H9 (cell line): ENCODE measurements around the gene VPS35L. TPM values are rescaled to one million over a fixed set of nuclear protein-coding genes. Genes with fewer than 3 reads are reported as not detected.

Experiments used
- DNase-seq: peaks from one replicate; pipeline ENCODE4 v3.0.0-alpha.2; 2017
- H2AFZ ChIP-seq: one replicate; pipeline ENCODE4 v1.6.1; 2013; ENCODE audit warnings: mild to moderate bottlenecking, low read length, control low read depth, moderate library complexity
- H2AK5ac ChIP-seq: 2 replicates; pipeline ENCODE4 v1.6.1; 2013; ENCODE audit warnings: low read length, control low read depth, mixed read lengths; ENCODE audit not compliant: insufficient read length
- H2BK120ac ChIP-seq: one replicate; pipeline ENCODE4 v1.6.1; 2013; ENCODE audit warnings: low read depth, mild to moderate bottlenecking, low read length, control low read depth, inconsistent platforms; ENCODE audit not compliant: poor library complexity, severe bottlenecking
- H2BK12ac ChIP-seq: 2 replicates; pipeline ENCODE4 v1.6.1; 2013; ENCODE audit warnings: low read length, control low read depth, mixed read lengths, low read depth; ENCODE audit not compliant: insufficient read length
- H2BK15ac ChIP-seq: 2 replicates; pipeline ENCODE4 v1.6.1; 2013; ENCODE audit warnings: low read depth, low read length, control low read depth
- H2BK20ac ChIP-seq: one replicate; pipeline ENCODE4 v1.6.1; 2013; ENCODE audit warnings: low read depth, mild to moderate bottlenecking, low read length, control low read depth, inconsistent platforms; ENCODE audit not compliant: poor library complexity, severe bottlenecking
- H2BK5ac ChIP-seq: 2 replicates; pipeline ENCODE4 v1.6.1; 2013; ENCODE audit warnings: low read length, control low read depth, mixed read lengths; ENCODE audit not compliant: insufficient read length
- H3K14ac ChIP-seq: 2 replicates; pipeline ENCODE4 v1.6.1; 2013; ENCODE audit warnings: low read length, control low read depth; ENCODE audit not compliant: insufficient read depth
- H3K18ac ChIP-seq: 2 replicates; pipeline ENCODE4 v1.6.1; 2013; ENCODE audit warnings: low read depth, mild to moderate bottlenecking, mixed read lengths, low read length, control low read depth; ENCODE audit not compliant: insufficient read length
- H3K23ac ChIP-seq: 2 replicates; pipeline ENCODE4 v1.6.1; 2013; ENCODE audit warnings: low read length, control low read depth, mixed read lengths, low read depth; ENCODE audit not compliant: insufficient read length
- H3K23me2 ChIP-seq: 2 replicates; pipeline ENCODE4 v1.6.1; 2013; ENCODE audit warnings: low read depth, mild to moderate bottlenecking, mixed read lengths, low read length, control low read depth; ENCODE audit not compliant: insufficient read length, poor library complexity, severe bottlenecking
- H3K27ac ChIP-seq: 2 replicates; pipeline ENCODE4 v1.5.1; 2013; ENCODE audit warnings: low read length, control low read depth, mixed read lengths, low read depth; ENCODE audit not compliant: insufficient read length
- H3K27me3 ChIP-seq: 2 replicates; pipeline ENCODE4 v1.6.1; 2013; ENCODE audit warnings: low read length, control low read depth, inconsistent platforms; ENCODE audit not compliant: insufficient read depth
- H3K4ac ChIP-seq: 2 replicates; pipeline ENCODE4 v1.6.1; 2013; ENCODE audit warnings: low read depth, mild to moderate bottlenecking, control low read depth, inconsistent platforms, low read length, moderate library complexity
- H3K4me1 ChIP-seq: 2 replicates; pipeline ENCODE4 v1.6.1; 2013; ENCODE audit warnings: low read length, control low read depth, inconsistent platforms; ENCODE audit not compliant: insufficient read depth
- H3K4me2 ChIP-seq: 2 replicates; pipeline ENCODE4 v1.6.1; 2013; ENCODE audit warnings: low read length, control low read depth, mixed read lengths; ENCODE audit not compliant: insufficient read length, insufficient read depth
- H3K56ac ChIP-seq: 2 replicates; pipeline ENCODE4 v1.6.1; 2013; ENCODE audit warnings: low read depth, mild to moderate bottlenecking, mixed read lengths, low read length, control low read depth; ENCODE audit not compliant: insufficient read length
- H3K79me1 ChIP-seq: 2 replicates; pipeline ENCODE4 v1.6.1; 2013; ENCODE audit warnings: low read depth, mild to moderate bottlenecking, moderate library complexity, low read length, control low read depth, inconsistent platforms; ENCODE audit not compliant: insufficient read depth, poor library complexity, severe bottlenecking
- H3K79me2 ChIP-seq: 2 replicates; pipeline ENCODE4 v1.6.1; 2013; ENCODE audit warnings: low read length, control low read depth, inconsistent platforms; ENCODE audit not compliant: insufficient read depth
- H3K9ac ChIP-seq: 2 replicates; pipeline ENCODE4 v1.6.1; 2013; ENCODE audit warnings: low read length, control low read depth, mixed read lengths; ENCODE audit not compliant: insufficient read length; ENCODE audit errors: extremely low read depth
- H3K9me3 ChIP-seq: one replicate; pipeline ENCODE4 v1.6.1; 2013; ENCODE audit warnings: low read depth, low read length, inconsistent platforms; ENCODE audit not compliant: control insufficient read depth
- H3T11ph ChIP-seq: one replicate; pipeline ENCODE4 v1.6.1; 2013; ENCODE audit warnings: mild to moderate bottlenecking, low read length, control low read depth, inconsistent platforms
- H4K20me1 ChIP-seq: one replicate; pipeline ENCODE4 v1.6.1; 2013; ENCODE audit not compliant: control insufficient read depth, insufficient read length, insufficient read depth
- H4K5ac ChIP-seq: 2 replicates; pipeline ENCODE4 v1.6.1; 2013; ENCODE audit warnings: low read depth, mild to moderate bottlenecking, mixed read lengths, low read length, control low read depth; ENCODE audit not compliant: insufficient read length
- H4K8ac ChIP-seq: replicated peaks from 2 replicates; pipeline ENCODE4 v1.6.1; 2013; ENCODE audit warnings: low read length, control low read depth, mixed read lengths, low read depth; ENCODE audit not compliant: insufficient read length
- H4K91ac ChIP-seq: 2 replicates; pipeline ENCODE4 v1.6.1; 2013; ENCODE audit warnings: low read depth, mild to moderate bottlenecking, moderate library complexity, mixed read lengths, low read length, control low read depth; ENCODE audit not compliant: insufficient read length
- H3K27ac Mint-ChIP-seq, 3 experiments: 2 replicates in 2 of 3; 3 replicates in 1 of 3; pipeline ENCODE4 v1.8.0; 2020 to 2021; ENCODE audit warnings: mixed read lengths in 3 of 3, mild to moderate bottlenecking in 1 of 3, moderate library complexity in 1 of 3
- H3K27me3 Mint-ChIP-seq: 2 replicates; pipeline ENCODE4 v1.8.0; 2021; ENCODE audit warnings: low read depth, mild to moderate bottlenecking, moderate library complexity, mixed read lengths
- H3K36me3 Mint-ChIP-seq, 3 experiments: 2 replicates in 2 of 3; 3 replicates in 1 of 3; pipeline ENCODE4 v1.8.0; 2020 to 2021; ENCODE audit warnings: low read depth in 3 of 3, mixed read lengths in 3 of 3; ENCODE audit not compliant: insufficient read depth in 1 of 3
- H3K4me1 Mint-ChIP-seq, 2 experiments: 2 replicates each; pipeline ENCODE4 v1.8.0; 2020; ENCODE audit warnings: mixed read lengths in 2 of 2
- H3K4me3 Mint-ChIP-seq, 2 experiments: 2 replicates in 1 of 2; 3 replicates in 1 of 2; pipeline ENCODE4 v1.8.0; 2020 to 2021; ENCODE audit warnings: mild to moderate bottlenecking in 2 of 2, mixed read lengths in 2 of 2, moderate library complexity in 1 of 2
- H3K9me3 Mint-ChIP-seq, 2 experiments: 2 replicates in 1 of 2; 3 replicates in 1 of 2; pipeline ENCODE4 v1.8.0; 2020; ENCODE audit warnings: mild to moderate bottlenecking in 2 of 2, mixed read lengths in 2 of 2, moderate library complexity in 1 of 2
- CTCF ChIP-seq: fragments of 200-600 bp; sonication (generic); conservative IDR thresholded peaks from 3 replicates; pipeline ENCODE4 v1.8.0; 2021; ENCODE audit warnings: antibody characterized with exemption, mild to moderate bottlenecking
- WGBS: extraction: QIAGEN DNeasy Blood & Tissue Kit; methylation state at CpG from one replicate; pipeline ENCODE4 v1.1.7; 2013; ENCODE audit warnings: missing lambda C conversion rate, low lambda C conversion rate, mixed read lengths; ENCODE audit not compliant: insufficient read length; ENCODE audit errors: extremely low coverage; 5-methylcytosine and 5-hydroxymethylcytosine counted together
- total RNA-seq: library from RNA; stranded (reverse); gene quantifications from 2 replicates; pipeline ENCODE4 v1.2.1, GENCODE V29; 2021

The VPS35L gene
- total RNA-seq, 1 experiment from 2014 or later = 58.4 TPM

DNA sequence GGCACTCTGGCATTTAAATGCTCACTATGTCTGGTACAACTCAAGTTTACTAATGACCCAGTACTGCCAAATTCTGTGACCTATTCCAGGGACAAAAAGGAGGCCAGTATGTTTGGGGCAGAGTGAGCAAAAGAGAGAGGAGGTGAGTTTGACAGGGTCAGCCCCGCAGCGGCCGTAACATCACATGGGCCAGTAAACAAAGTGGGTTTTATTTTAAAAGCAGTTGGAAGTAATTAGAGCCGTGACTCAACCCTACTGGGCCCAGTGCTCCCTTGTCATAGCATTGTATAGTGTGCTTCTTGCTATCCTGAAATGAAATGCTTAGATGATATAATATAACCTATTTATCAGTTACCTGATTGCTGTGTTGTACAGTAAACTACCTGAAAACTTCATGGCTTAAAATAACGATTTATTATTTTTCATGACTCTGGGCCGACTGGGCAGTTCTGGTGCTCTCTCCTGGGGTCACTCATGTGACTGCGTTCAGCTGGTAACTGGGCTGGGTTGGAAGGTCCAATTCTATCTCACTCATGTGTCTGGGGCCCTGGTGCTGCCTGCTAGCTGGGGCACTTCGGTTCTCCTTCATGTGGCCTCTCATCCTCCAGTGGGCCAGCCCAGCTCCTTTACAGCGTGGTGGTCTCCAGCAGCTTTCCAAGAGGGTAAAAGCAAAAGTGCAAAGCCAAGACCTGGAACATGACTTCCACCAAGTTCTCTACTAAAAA, 189.9 kb downstream of the VPS35L start:
- no peak overlapping the region for H3K18ac ChIP-seq

More for the DNA sequence above, 189.9 kb downstream of the VPS35L start:
- no peak overlapping the region for H2BK20ac ChIP-seq
- no peak overlapping the region for H3K27ac ChIP-seq
- no peak for DNase-seq
- no peak overlapping the region for H3K14ac ChIP-seq
- H3K4me1 ChIP-seq = no peaks in the 10 kb centered on the region
- H4K20me1 ChIP-seq = no peaks in the 10 kb centered on the region
- no peak overlapping the region for H4K91ac ChIP-seq
- H3K9ac ChIP-seq = no peak overlapping the region
- no peaks in the 10 kb centered on the region for H3K79me2 ChIP-seq
- H2BK12ac ChIP-seq = no peak overlapping the region
- no peaks in the 10 kb centered on the region for H3K23me2 ChIP-seq
- H3T11ph ChIP-seq = no peak overlapping the region
- H2BK120ac ChIP-seq = no peak overlapping the region
- H3K23ac ChIP-seq = no peak overlapping the region
- H3K27me3 ChIP-seq = no peaks in the 10 kb centered on the region
- H2AK5ac ChIP-seq = no peak overlapping the region
- Mint-ChIP-seq H3K36me3 (no peaks in the 10 kb centered on the region), H3K27me3 (no peaks in the 10 kb centered on the region), H3K9me3 (no peaks in the 10 kb centered on the region), H3K4me3 (no peak overlapping the region), H3K4me1 (peaks cover 2 to 7% of the 10 kb centered on the region in 2 experiments; a peak in 2 of 4 replicates), H3K27ac (peak overlapping the region in 1 of 3 experiments; percentile 17; a peak in 1 of 7 replicates)
- H3K79me1 ChIP-seq = no peaks in the 10 kb centered on the region
- H3K9me3 ChIP-seq = no peaks in the 10 kb centered on the region
- H3K4ac ChIP-seq = no peak overlapping the region
- no peak overlapping the region for H4K8ac ChIP-seq
- no peak overlapping the region for H3K56ac ChIP-seq
- no CpG with 5 or more reads among the region's 9 CpGs for WGBS
- no peak overlapping the region for H2AFZ ChIP-seq
- H2BK5ac ChIP-seq = no peak overlapping the region
- no peak overlapping the region for H2BK15ac ChIP-seq
- H4K5ac ChIP-seq = no peak overlapping the region
- no peak for TF ChIP-seq CTCF
- H3K4me2 ChIP-seq = no peak overlapping the region
